ENCODE measurements around the gene OLFML2A.

The OLFML2A gene

GRCh38 chr9:124860582-124861341 lies 83.8 kb downstream of the OLFML2A start:
- H3K4me3 ChIP-seq (ENCODE audit: low read length): peak overlapping the region; percentile 90
- no peak for TF ChIP-seq ZNF274 (IDR thresholded peaks at IDR 0.05; ENCODE audit: low read depth, low read length)

- peak within 1 kb of the TSS; percentile 90 for H3K4me3 ChIP-seq (ENCODE audit: low read length)
- TF ChIP-seq ZNF274 (IDR thresholded peaks at IDR 0.05; ENCODE audit: low read depth, low read length): no peak
These were observed 84.7 kb downstream of the OLFML2A start, which contains the start of the genes ARPC5L and RPL35 for GRCh38 chr9:124861342-124862229. TSS of gene ARPC5L (plus strand) at chr9:124862130. CDS start at chr9:124869291, 7,161 bp downstream. TSS of gene RPL35 (minus strand) at chr9:124861957. CDS start at chr9:124861912, 45 bp downstream.

- no peak overlapping the region; the same call in 1 of the 2 replicates for H3K4me3 ChIP-seq (ENCODE audit: low read length)
- no peak for TF ChIP-seq ZNF274 (IDR thresholded peaks at IDR 0.05; ENCODE audit: low read depth, low read length)
These were observed 86.5 kb downstream of the OLFML2A start for GRCh38 chr9:124863371-124863871.

Data from GM08714 (cell line).